B cell (primary cell): ENCODE measurements around the gene DPH2. TPM values are rescaled to one million over a fixed set of nuclear protein-coding genes. Genes with fewer than 3 reads are reported as not detected.

ENCODE experiments used
- ATAC-seq: fragments of 200-7000 bp; cut with Tn5 transposase; one replicate; pipeline ENCODE4 v1.10.0; 2021; ENCODE audit warnings: low read depth, mild to moderate bottlenecking, moderate number of reproducible peaks, moderate library complexity
- CTCF ChIA-PET: fragments of 350-600 bp; sonication (Branson Sonifier 250); formaldehyde crosslinking; loops from one replicate; lab custom pipeline; 2021; ENCODE audit warnings: antibody characterized with exemption, inconsistent platforms; lab: Charles Lee
- POLR2A ChIA-PET: fragments of 350-600 bp; sonication (Branson Sonifier 250); formaldehyde crosslinking; loops from one replicate; lab custom pipeline; 2021; ENCODE audit warnings: antibody characterized with exemption; lab: Charles Lee
- DNase-seq: peaks from one replicate; pipeline ENCODE4 v3.0.0; 2013
- H2AFZ ChIP-seq: 2 replicates; pipeline ENCODE4 v1.6.1; 2012; ENCODE audit warnings: mild to moderate bottlenecking, low read depth, low read length; ENCODE audit not compliant: insufficient read depth, poor library complexity, severe bottlenecking
- H3K27ac ChIP-seq, 2 donors: 1 replicate in 1 of 2; 2 replicates in 1 of 2; pipeline ENCODE4 v1.5.1; 2012 to 2013; ENCODE audit warnings: low read length in 2 of 2, mild to moderate bottlenecking in 2 of 2, moderate library complexity in 1 of 2
- H3K27me3 ChIP-seq, 4 experiments: fragments of 200-600 bp in 1 of 4; sonication (generic) in 1 of 4; replicated peaks in 1 of 4; 1 replicate in 2 of 4; 2 replicates in 2 of 4; pipeline versions ENCODE4 v1.6.1 to v1.7.0; 2013 to 2016; ENCODE audit warnings: low read length in 3 of 4, mild to moderate bottlenecking in 2 of 4, mixed read lengths in 1 of 4, moderate library complexity in 1 of 4; ENCODE audit not compliant: insufficient read depth in 4 of 4, control insufficient read depth in 3 of 4; ENCODE audit errors: control extremely low read depth in 1 of 4
- H3K36me3 ChIP-seq, 2 experiments: replicated peaks in 1 of 2; 1 replicate in 1 of 2; 2 replicates in 1 of 2; pipeline versions ENCODE4 v1.6.1 to v1.7.1; 2013; ENCODE audit warnings: low read length in 1 of 2; ENCODE audit not compliant: insufficient read depth in 2 of 2, control insufficient read depth in 1 of 2; ENCODE audit errors: control extremely low read depth in 1 of 2, extremely low read depth in 1 of 2
- H3K4me1 ChIP-seq, 2 donors: fragments of 200-600 bp in 1 of 2; sonication (generic) in 1 of 2; 1 replicate in 1 of 2; 2 replicates in 1 of 2; pipeline versions ENCODE4 v1.5.1 to v1.6.1; 2013 to 2017; ENCODE audit warnings: low read length in 2 of 2; ENCODE audit not compliant: control insufficient read depth in 2 of 2, insufficient read depth in 2 of 2
- H3K4me2 ChIP-seq: replicated peaks from 2 replicates; pipeline ENCODE3; 2012; ENCODE audit warnings: mild to moderate bottlenecking, low read depth, low read length; ENCODE audit not compliant: poor library complexity, severe bottlenecking
- H3K4me3 ChIP-seq, 5 experiments: fragments of 200-600 bp in 1 of 5; sonication (generic) in 1 of 5; 1 replicate in 3 of 5; 2 replicates in 2 of 5; pipeline versions ENCODE4 v1.5.1 to v1.7.0; 2011 to 2016; ENCODE audit warnings: low read length in 4 of 5, mild to moderate bottlenecking in 4 of 5, low read depth in 2 of 5, control low read depth in 1 of 5, moderate library complexity in 1 of 5; ENCODE audit not compliant: insufficient read depth in 1 of 5; ENCODE audit errors: control extremely low read depth in 1 of 5, extremely low read depth in 1 of 5
- H3K79me2 ChIP-seq: fragments of 200-600 bp; sonication (generic); one replicate; pipeline ENCODE4 v1.6.0; 2016; ENCODE audit warnings: low read length; ENCODE audit not compliant: control insufficient read depth, insufficient read depth
- H3K9ac ChIP-seq: fragments of 200-600 bp; sonication (generic); 2 replicates; pipeline ENCODE4 v1.6.1; 2017; ENCODE audit warnings: mild to moderate bottlenecking, low read length, moderate library complexity
- H3K9me3 ChIP-seq, 3 donors: one replicate each; pipeline versions ENCODE4 v1.6.1 to v1.7.1; 2013; ENCODE audit warnings: low read length in 2 of 3; ENCODE audit not compliant: control insufficient read depth in 2 of 3, insufficient read depth in 1 of 3; ENCODE audit errors: control extremely low read depth in 1 of 3
- H4K20me1 ChIP-seq: 2 replicates; pipeline ENCODE4 v1.6.0; 2012; ENCODE audit warnings: mild to moderate bottlenecking, low read length; ENCODE audit not compliant: insufficient read depth, control insufficient read depth, poor library complexity, severe bottlenecking
- H3K27ac Mint-ChIP-seq: one replicate; pipeline ENCODE4 v1.8.0; 2021; ENCODE audit warnings: mixed read lengths
- H3K27me3 Mint-ChIP-seq: one replicate; pipeline ENCODE4 v1.8.0; 2021; ENCODE audit warnings: mixed read lengths
- H3K4me1 Mint-ChIP-seq: one replicate; pipeline ENCODE4 v1.8.0; 2021; ENCODE audit warnings: mixed read lengths
- H3K4me3 Mint-ChIP-seq: one replicate; pipeline ENCODE4 v1.8.0; 2021; ENCODE audit warnings: mixed read lengths
- H3K9me3 Mint-ChIP-seq: one replicate; pipeline ENCODE4 v1.8.0; 2022; ENCODE audit warnings: mixed read lengths; ENCODE audit not compliant: insufficient read depth
- CTCF ChIP-seq: fragments of 200-600 bp; IDR thresholded peaks from one replicate; pipeline ENCODE4 v1.8.0; 2022; ENCODE audit warnings: antibody characterized with exemption, mild to moderate bottlenecking
- EZH2 ChIP-seq: IDR thresholded peaks from 2 replicates; pipeline ENCODE4 v1.6.1; 2012; ENCODE audit warnings: borderline replicate concordance, low read depth, mild to moderate bottlenecking, moderate library complexity, low read length; ENCODE audit not compliant: insufficient read depth, poor library complexity, severe bottlenecking
- WGBS: methylation state at CpG from one replicate; pipeline ENCODE4 v1.1.5; 2013; ENCODE audit warnings: missing lambda C conversion rate; ENCODE audit not compliant: insufficient coverage; 5-methylcytosine and 5-hydroxymethylcytosine counted together
- intact Hi-C: fragments of 100-400 bp; cut with micrococcal nuclease; formaldehyde crosslinking; loops from one replicate; pipeline ENCODE4 v1.10.0; 2022
- polyA plus RNA-seq: library from polyadenylated mRNA; depleted of rRNA; stranded (reverse); fragments of >200 nt; gene quantifications from 2 replicates; pipeline ENCODE4 v1.2.3, GENCODE V29; 2012
- total RNA-seq, 2 donors: library from RNA; stranded (reverse); fragments of 120-200 nt in 1 of 2; gene quantifications; 1 replicate in 1 of 2; 2 replicates in 1 of 2; pipeline versions ENCODE4 v1.2.3 to v1.2.4, GENCODE V29; 2013 to 2022

DPH2 gene
- total and polyA plus RNA-seq, 2 donors (not counting 1 experiment from before 2014, with no cell fraction given) = 30.5 to 71.9 TPM

DNA sequence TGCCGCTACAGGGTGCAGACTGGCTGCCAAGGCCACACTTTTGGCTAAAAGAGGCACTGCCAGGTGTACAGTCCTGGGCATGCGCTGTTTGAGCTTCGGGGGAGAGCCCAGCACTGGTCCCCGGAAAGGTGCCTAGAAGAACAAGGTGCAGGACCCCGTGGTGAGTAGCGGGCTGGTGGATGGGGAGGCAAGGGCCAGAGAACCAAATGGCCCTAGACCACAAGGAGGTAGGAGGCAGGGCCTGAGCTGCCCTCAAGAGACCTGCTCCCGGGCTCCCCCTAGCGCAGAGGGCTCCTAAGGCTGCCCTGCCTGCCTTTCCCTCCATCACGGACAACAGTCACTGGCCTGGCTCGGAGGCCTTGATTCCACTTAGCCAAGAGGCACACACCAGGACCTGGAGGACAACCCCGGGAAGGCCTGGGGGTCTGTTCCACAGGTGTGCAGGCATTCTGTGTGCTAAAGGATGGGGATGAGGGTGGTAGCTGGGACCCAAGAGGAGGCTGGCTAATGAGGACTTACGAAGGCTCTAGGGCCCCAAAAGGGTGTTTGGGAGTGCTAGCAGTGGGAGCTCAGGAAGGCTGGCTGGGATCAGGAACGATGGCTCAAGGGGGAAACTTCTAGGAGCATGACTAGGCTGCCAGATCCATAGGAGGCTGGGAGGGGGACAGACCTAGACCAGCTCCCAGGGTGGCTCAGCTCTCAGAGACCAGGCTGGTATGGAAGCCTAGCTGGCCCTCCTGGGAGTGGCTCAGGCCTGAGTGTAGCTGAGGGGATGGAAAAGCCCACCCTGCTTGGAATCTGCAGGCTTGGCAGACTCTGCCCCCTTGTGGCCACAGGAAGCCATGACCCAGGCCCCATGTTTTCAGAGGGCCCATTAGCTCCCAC, 35.5 kb upstream of the DPH2 start:
- no peak for TF ChIP-seq EZH2
- peak; percentile 69 for TF ChIP-seq CTCF
- peak overlapping the region; percentile 55 for H2AFZ ChIP-seq
- no peaks in the 10 kb centered on the region for H3K36me3 ChIP-seq
- H3K27ac ChIP-seq = no peak overlapping the region
- peaks cover 0 to 14% (median 0%) of the 10 kb centered on the region in 3 donors for H3K9me3 ChIP-seq
- no peak overlapping the region for H3K4me3 ChIP-seq
- ChIA-PET CTCF (interaction anchor here (0.6 to 10.3 kb wide), 34 partner anchors 9 to 1513 kb away, joined by 3 to 118 read pairs (median 4); partner anchors contain the start of genes ATP6V0B, DPH2, IPO13 and PTPRF), POLR2A (interaction anchor here (1.2 kb wide), 1 partner anchor 695 kb away, joined by 3 read pairs; no protein-coding TSS in a partner anchor)
- H4K20me1 ChIP-seq = no peaks in the 10 kb centered on the region
- peaks cover 21% of the 10 kb centered on the region for H3K4me1 Mint-ChIP-seq
- peaks cover 26% of the 10 kb centered on the region for H3K27me3 Mint-ChIP-seq
- no peak overlapping the region for H3K27ac Mint-ChIP-seq
- DNase-seq (peak; percentile 66), ATAC-seq (peak; percentile 59)
- H3K9me3 Mint-ChIP-seq = no peaks in the 10 kb centered on the region
- 32% methylated on average over 13 of the region's 13 CpGs for WGBS
- peaks cover 0 to 44% (median 26%) of the 10 kb centered on the region in 4 experiments for H3K27me3 ChIP-seq
- intact Hi-C loops = loop anchor here (5.0 kb wide), 1 partner anchor 113 kb away; no protein-coding TSS in a partner anchor
- H3K4me1 ChIP-seq = peaks cover 29 to 30% of the 10 kb centered on the region in 2 donors
- no peaks in the 10 kb centered on the region for H3K79me2 ChIP-seq
- H3K9ac ChIP-seq = peak overlapping the region; percentile 44
- H3K4me3 Mint-ChIP-seq = peak overlapping the region; percentile 41
- peak overlapping the region; percentile 70 for H3K4me2 ChIP-seq
